HG02938 (cell line): ENCODE measurements around the gene AP3B2.
A peak's percentile ranks its signal among the peaks of the same experiment; 100 is the strongest.

Source experiments
- ATAC-seq: cut with Tn5 transposase; IDR thresholded peaks from one replicate; pipeline ENCODE4 v1.9.1; 2021; ENCODE audit warnings: mild to moderate bottlenecking, moderate library complexity; ENCODE audit not compliant: unreplicated experiment

The AP3B2 gene

GRCh38 chr15:82698711-82699345 is 10.8 kb downstream of the AP3B2 start:
- no peak for ATAC-seq

- no peak for ATAC-seq
Observed at GRCh38 chr15:82697735-82698407, 11.8 kb downstream of the AP3B2 start.

- no peak for ATAC-seq
Observed at GRCh38 chr15:82692171-82692570, 17.5 kb downstream of the AP3B2 start.

- no peak for ATAC-seq
Observed at GRCh38 chr15:82689147-82689546, 20.5 kb downstream of the AP3B2 start.

GRCh38 chr15:82688691-82689090 is 21.0 kb downstream of the AP3B2 start:
- ATAC-seq = no peak

- ATAC-seq = no peak
Observed at GRCh38 chr15:82681371-82681770, 28.3 kb downstream of the AP3B2 start.

GRCh38 chr15:82680200-82681102 is 29.2 kb downstream of the AP3B2 start:
- peak; percentile 68 for ATAC-seq

GRCh38 chr15:82679626-82680199 is 30.0 kb downstream of the AP3B2 start:
- no peak for ATAC-seq

GRCh38 chr15:82677720-82678323 is 31.9 kb downstream of the AP3B2 start:
- no peak for ATAC-seq

GRCh38 chr15:82674873-82675272 is 34.8 kb downstream of the AP3B2 start:
- ATAC-seq = no peak

GRCh38 chr15:82670699-82671098 is 39.0 kb downstream of the AP3B2 start:
- no peak for ATAC-seq

GRCh38 chr15:82666606-82667005 is 43.1 kb downstream of the AP3B2 start:
- ATAC-seq = no peak

GRCh38 chr15:82664021-82664420 is 45.7 kb downstream of the AP3B2 start:
- no peak for ATAC-seq

GRCh38 chr15:82663186-82663600 is 46.5 kb downstream of the AP3B2 start:
- ATAC-seq = no peak

- no peak for ATAC-seq
Observed at GRCh38 chr15:82662641-82663040, 47.0 kb downstream of the AP3B2 start.

GRCh38 chr15:82660378-82660777 is 49.3 kb downstream of the AP3B2 start:
- no peak for ATAC-seq

- no peak for ATAC-seq
Observed at GRCh38 chr15:82656641-82657266, 52.9 kb downstream of the AP3B2 start.

GRCh38 chr15:82655606-82656005 is 54.1 kb downstream of the AP3B2 start:
- ATAC-seq = no peak

GRCh38 chr15:82653483-82654168 is 56.0 kb downstream of the AP3B2 start:
- ATAC-seq = no peak

GRCh38 chr15:82651708-82652107 is 58.0 kb downstream of the AP3B2 start:
- no peak for ATAC-seq
